ENCODE data around the gene CMPK2.

GRCh38 chr2:6854416-6854815 lies 11.3 kb downstream of the CMPK2 start:
- TF ChIP-seq CTCF (IDR thresholded peaks at IDR 0.05; ENCODE audit: poor library complexity) (no peak), EZH2 (IDR thresholded peaks at IDR 0.05; ENCODE audit: borderline replicate concordance) (no peak), EZH2phosphoT487 (IDR thresholded peaks at IDR 0.05; ENCODE audit: low read depth, severe bottlenecking, unreplicated experiment) (no peak)
